Mucosa of descending colon (tissue), 3 donors: ENCODE measurements around the gene NUB1. TPM values are rescaled to one million over a fixed set of nuclear protein-coding genes. Genes with fewer than 3 reads are reported as not detected.

ENCODE experiments used
- ATAC-seq: fragments of 200-7000 bp; cut with Tn5 transposase; one replicate; pipeline ENCODE4 v1.9.1; 2020; ENCODE audit warnings: mild to moderate bottlenecking, moderate library complexity
- DNase-seq, 3 donors: peaks; one replicate each; pipeline ENCODE4 v3.0.0-alpha.2; 2020
- H3K36me3 ChIP-seq: fragments of 200-600 bp; one replicate; pipeline ENCODE4 v1.8.0; 2021; ENCODE audit warnings: low read depth, mild to moderate bottlenecking
- H3K4me1 ChIP-seq: fragments of 200-600 bp; one replicate; pipeline ENCODE4 v1.8.0; 2021; ENCODE audit warnings: low read depth, mild to moderate bottlenecking
- H3K4me3 ChIP-seq: fragments of 200-600 bp; one replicate; pipeline ENCODE4 v1.8.0; 2021; ENCODE audit warnings: mild to moderate bottlenecking
- H3K9me3 ChIP-seq: fragments of 200-600 bp; one replicate; pipeline ENCODE4 v1.8.0; 2021; ENCODE audit warnings: mild to moderate bottlenecking
- intact Hi-C, 2 donors: fragments of 100-400 bp; cut with DNase I in 1 of 2; cut with micrococcal nuclease in 1 of 2; formaldehyde crosslinking; loops; one replicate each; pipeline versions ENCODE4 v1.11.0 to v1.11.1; 2022; cut with DNase I, micrococcal nuclease
- total RNA-seq, 3 donors: library from RNA; stranded (reverse); fragmentation: NEBNext Ultra II Directional in 2 of 3; extraction: Animal tissue kit (Norgen Biotek cat#: 25700) in 2 of 3; gene quantifications; one replicate each; pipeline versions ENCODE4 v1.2.1 to v1.2.4, GENCODE V29; 2021 to 2023
- TF ChIP-seq, protein P1 (sequence below): fragments of 200-600 bp; IDR thresholded peaks from one replicate; pipeline ENCODE4 v1.8.0; 2022; ENCODE audit warnings: antibody characterized with exemption, mild to moderate bottlenecking
- donor health status: DM: no; HTN: no; CAD: no; lungs with moderate emphysema.
- donor health status: DM: no; HTN: no; CAD: no.
- donor health status: DM: no; HTN: yes; CAD: no.

Gene NUB1
- total RNA-seq, 3 donors from 2014 or later, result 66.2 to 77.5 (median 76.9) TPM

- TF ChIP-seq, protein P1, sequence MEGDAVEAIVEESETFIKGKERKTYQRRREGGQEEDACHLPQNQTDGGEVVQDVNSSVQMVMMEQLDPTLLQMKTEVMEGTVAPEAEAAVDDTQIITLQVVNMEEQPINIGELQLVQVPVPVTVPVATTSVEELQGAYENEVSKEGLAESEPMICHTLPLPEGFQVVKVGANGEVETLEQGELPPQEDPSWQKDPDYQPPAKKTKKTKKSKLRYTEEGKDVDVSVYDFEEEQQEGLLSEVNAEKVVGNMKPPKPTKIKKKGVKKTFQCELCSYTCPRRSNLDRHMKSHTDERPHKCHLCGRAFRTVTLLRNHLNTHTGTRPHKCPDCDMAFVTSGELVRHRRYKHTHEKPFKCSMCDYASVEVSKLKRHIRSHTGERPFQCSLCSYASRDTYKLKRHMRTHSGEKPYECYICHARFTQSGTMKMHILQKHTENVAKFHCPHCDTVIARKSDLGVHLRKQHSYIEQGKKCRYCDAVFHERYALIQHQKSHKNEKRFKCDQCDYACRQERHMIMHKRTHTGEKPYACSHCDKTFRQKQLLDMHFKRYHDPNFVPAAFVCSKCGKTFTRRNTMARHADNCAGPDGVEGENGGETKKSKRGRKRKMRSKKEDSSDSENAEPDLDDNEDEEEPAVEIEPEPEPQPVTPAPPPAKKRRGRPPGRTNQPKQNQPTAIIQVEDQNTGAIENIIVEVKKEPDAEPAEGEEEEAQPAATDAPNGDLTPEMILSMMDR, result no peak
- Histone ChIP-seq H3K9me3 (no peaks in the 10 kb centered on the region), H3K4me1 (no peaks in the 10 kb centered on the region), H3K36me3 (no peaks in the 10 kb centered on the region), H3K4me3 (no peak overlapping the region)
- ATAC-seq (no peak), DNase-seq (peak in 2 of 3 donors; percentile 5 to 41)
- intact Hi-C loops, result no loop called here
Observed at GRCh38 chr7:151394076-151395035, 52.7 kb downstream of the NUB1 start.

DNA sequence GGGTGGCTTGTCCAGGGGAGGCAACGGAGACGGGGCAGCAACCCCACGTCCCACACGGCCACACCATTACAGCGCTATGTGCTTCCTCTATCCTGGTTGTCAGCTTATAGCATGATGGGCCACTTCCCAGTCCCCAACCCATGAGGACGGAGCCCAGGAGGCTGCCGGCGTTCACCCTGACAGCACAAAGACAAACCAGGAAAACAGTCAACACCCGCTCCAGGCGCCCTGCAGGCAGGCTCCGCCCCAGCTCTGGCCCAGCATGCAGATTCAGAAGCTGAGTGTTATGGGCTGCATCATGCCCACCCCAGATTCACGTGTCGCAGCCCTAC is 53.4 kb downstream of the NUB1 start:
- DNase-seq, result peak in 1 of 3 donors; percentile 13
- Histone ChIP-seq H3K4me1 (no peaks in the 10 kb centered on the region), H3K36me3 (no peaks in the 10 kb centered on the region), H3K9me3 (no peaks in the 10 kb centered on the region), H3K4me3 (no peak overlapping the region)
- TF ChIP-seq, protein P1, result no peak
- ATAC-seq, result no peak
- intact Hi-C loops, result no loop called here

GRCh38 chr7:151396328-151396970 is 54.8 kb downstream of the NUB1 start:
- intact Hi-C loops, result no loop called here
- no peak overlapping the region for H3K4me3 ChIP-seq
- no peaks in the 10 kb centered on the region for H3K9me3 ChIP-seq
- TF ChIP-seq, protein P1, result no peak
- peak in 1 of 3 donors; percentile 42 for DNase-seq
- ATAC-seq, result no peak
- H3K36me3 ChIP-seq, result no peaks in the 10 kb centered on the region
- no peaks in the 10 kb centered on the region for H3K4me1 ChIP-seq

DNA sequence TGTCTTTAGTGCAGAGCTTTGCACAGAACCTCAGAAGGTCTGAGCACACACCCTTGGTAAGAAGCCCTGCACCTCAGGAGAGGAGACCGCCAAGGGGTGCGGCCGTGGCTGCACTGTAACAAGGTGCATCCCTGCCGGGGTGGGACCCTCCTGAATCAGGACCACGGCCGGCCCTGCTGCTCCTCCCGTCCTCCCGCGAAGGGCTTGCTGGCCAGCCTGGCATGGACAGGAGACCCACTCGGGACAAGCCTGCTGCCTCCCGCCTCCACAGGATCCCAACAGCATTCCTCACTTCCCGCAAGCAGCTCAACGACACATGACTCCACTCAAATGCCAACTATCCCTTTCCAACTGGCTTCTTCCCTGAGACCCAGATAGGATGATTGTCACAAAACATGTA is 55.4 kb downstream of the NUB1 start:
- peak in 1 of 3 donors; percentile 37 for DNase-seq
- intact Hi-C loops, result no loop called here
- H3K4me3 ChIP-seq, result no peak overlapping the region

GRCh38 chr7:151398446-151399304 is 57.1 kb downstream of the NUB1 start:
- Histone ChIP-seq H3K4me1 (no peaks in the 10 kb centered on the region), H3K4me3 (no peak overlapping the region), H3K36me3 (no peaks in the 10 kb centered on the region), H3K9me3 (no peaks in the 10 kb centered on the region)
- no peak for DNase-seq
- no peak for ATAC-seq
- TF ChIP-seq, protein P1, result no peak
- intact Hi-C loops, result no loop called here

More for the DNA sequence above, 55.4 kb downstream of the NUB1 start:
- TF ChIP-seq, protein P1, result no peak
- ATAC-seq, result no peak
- H3K4me1 ChIP-seq, result no peaks in the 10 kb centered on the region
- H3K36me3 ChIP-seq, result no peaks in the 10 kb centered on the region
- no peaks in the 10 kb centered on the region for H3K9me3 ChIP-seq
